Fibroblast of pulmonary artery (primary cell): ENCODE data around the gene NKAIN2.
A peak's percentile ranks its signal among the peaks of the same experiment; 100 is the strongest.

Experiments used
- DNase-seq: peaks from one replicate; pipeline ENCODE4 v3.0.0-alpha.2; 2010; ENCODE audit warnings: low read depth
- H3K4me3 ChIP-seq: replicated peaks from 2 replicates; pipeline ENCODE4 v1.5.1; 2011; ENCODE audit warnings: low read depth, mild to moderate bottlenecking, control low read depth, low read length, moderate library complexity
- TF ChIP-seq, protein P1 (sequence below): IDR thresholded peaks from 2 replicates; pipeline ENCODE4 v1.5.1; 2011; ENCODE audit warnings: mild to moderate bottlenecking, control low read depth, low read length, inconsistent platforms; ENCODE audit errors: missing control alignments

NKAIN2 gene

DNA sequence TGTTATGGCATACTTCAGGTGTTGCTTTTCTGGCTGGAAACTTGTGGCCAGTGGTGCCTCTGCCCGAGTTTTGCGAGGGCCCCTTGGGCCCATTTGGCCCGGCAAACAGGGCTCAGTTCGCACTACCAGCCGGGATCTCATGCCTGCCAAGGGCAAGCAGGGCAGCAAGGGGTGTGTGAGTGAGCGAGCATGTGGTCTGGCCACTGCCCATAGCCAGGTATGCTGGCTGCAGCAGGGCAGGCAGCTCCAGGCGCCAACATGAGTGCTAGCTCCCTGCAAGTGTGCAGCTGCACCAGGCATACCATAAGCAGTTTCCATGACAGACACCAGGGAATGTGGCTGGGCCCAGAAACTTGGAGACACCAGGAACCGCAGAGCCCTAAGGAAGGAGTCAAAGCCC, 389.5 kb downstream of the NKAIN2 start:
- no peak overlapping the region for H3K4me3 ChIP-seq
- DNase-seq = no peak
- TF ChIP-seq, protein P1, sequence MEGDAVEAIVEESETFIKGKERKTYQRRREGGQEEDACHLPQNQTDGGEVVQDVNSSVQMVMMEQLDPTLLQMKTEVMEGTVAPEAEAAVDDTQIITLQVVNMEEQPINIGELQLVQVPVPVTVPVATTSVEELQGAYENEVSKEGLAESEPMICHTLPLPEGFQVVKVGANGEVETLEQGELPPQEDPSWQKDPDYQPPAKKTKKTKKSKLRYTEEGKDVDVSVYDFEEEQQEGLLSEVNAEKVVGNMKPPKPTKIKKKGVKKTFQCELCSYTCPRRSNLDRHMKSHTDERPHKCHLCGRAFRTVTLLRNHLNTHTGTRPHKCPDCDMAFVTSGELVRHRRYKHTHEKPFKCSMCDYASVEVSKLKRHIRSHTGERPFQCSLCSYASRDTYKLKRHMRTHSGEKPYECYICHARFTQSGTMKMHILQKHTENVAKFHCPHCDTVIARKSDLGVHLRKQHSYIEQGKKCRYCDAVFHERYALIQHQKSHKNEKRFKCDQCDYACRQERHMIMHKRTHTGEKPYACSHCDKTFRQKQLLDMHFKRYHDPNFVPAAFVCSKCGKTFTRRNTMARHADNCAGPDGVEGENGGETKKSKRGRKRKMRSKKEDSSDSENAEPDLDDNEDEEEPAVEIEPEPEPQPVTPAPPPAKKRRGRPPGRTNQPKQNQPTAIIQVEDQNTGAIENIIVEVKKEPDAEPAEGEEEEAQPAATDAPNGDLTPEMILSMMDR = no peak

DNA sequence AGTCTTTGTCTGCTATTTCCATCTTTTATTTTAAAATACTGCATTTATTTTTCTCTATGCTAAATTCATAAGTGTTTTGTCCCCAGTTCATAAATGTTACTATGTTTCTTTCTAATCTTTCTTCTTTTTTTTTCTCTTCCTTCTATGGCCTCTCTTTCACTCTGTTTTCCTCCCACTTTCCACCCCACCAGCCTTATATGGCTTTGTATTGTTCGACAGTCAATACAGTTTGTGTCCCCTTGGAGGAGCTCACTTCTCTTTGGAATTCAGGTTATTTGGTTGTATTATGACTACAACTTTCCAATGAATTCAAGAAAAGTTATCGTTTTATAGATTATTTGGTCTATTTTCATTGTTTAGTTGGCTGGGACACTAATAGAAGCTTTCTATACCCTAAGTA, 393.5 kb downstream of the NKAIN2 start:
- DNase-seq = peak; percentile 9
- TF ChIP-seq, protein P1 = no peak
- no peak overlapping the region for H3K4me3 ChIP-seq

DNA sequence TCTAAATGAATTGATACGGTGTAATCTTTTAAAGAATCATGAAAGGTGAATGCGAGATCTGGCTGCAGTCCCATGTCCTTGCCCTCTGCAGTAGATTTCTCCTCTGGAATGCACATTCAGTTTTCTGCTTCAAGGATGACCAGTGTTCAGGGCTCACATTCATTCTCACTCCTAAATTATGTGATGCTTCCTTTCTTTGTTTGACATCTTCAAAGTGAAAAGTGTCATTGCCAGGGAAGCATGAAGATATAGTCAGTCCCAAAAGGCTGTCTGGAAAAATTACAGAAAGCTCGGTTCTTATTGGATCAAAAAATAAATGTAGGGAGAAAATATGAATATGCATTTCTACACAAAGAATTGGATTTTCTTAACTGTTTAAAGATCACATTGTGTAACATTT, 395.6 kb downstream of the NKAIN2 start:
- DNase-seq = no peak
- TF ChIP-seq, protein P1 = no peak
- no peak overlapping the region for H3K4me3 ChIP-seq

DNA sequence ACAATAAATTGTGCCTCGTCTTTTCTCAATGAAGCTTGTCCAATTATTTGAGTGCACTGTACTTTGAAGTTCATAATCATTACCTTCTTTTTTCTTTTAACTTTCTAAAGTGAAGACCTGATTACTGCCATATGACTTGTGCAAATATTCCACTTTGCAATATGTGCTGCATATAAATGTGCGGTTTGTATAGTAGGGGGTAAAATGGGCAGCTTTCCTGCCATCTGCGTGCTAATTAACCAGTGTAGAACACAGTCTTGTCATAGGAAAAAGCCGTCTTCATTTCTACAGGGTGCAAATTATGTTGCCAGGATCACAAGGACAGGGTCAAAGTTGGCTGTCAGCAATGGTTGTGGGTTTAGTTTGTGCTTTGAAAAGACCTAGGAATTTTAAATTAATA, 397.0 kb downstream of the NKAIN2 start:
- TF ChIP-seq, protein P1 = no peak
- no peak for DNase-seq
- no peak overlapping the region for H3K4me3 ChIP-seq

DNA sequence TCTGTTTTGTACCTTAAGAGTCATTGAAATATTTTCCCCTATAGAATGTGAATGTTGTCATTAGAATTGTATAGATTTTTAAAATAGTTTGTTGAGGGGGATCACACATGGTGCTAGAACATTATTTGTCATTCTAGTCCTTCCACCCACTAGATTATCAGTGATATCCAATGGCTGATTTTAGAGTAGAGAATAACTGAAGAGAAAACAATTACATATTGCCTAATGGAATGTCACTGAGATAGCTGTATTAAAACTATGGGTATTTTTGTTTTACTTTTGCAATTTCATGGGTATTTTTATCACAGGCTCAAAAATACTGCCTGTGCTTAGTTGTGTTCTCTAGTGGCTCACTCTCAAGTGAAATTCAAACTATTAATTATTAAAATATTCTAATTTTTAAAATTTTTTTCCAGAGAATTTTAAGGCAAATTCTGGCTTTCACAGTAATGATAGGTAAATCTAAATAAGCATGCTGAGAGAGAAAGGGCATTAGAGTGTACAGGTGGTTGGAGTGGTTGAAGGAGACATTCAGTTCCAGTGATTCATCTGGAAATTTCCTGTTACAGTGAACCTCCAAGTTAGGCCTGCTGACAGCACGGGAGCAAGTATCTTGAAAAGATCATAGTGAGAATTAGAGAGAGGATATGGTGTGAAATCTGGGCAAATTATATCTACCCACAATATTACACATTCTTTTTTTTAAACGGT, 399.6 kb downstream of the NKAIN2 start:
- DNase-seq = peak; percentile 57
- H3K4me3 ChIP-seq = no peak overlapping the region
- TF ChIP-seq, protein P1 = no peak

DNA sequence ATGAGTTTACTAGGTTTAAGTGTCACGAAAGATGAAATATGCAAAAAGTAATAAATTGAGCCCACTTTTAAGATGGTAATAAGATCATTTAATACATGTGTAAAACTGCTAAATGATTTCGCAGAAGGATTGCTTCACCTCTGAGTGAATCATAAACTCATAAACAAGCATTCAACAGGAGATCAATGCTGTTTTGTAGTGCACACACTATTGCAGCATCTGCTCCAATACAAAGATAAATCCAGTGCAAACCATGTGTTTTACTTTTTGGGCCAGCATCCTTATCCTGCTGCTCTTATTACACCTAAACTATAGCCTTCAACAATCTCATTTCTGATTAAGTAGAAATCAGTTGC, 400.1 kb downstream of the NKAIN2 start:
- TF ChIP-seq, protein P1 = no peak
- DNase-seq = peak; percentile 65
- no peak overlapping the region for H3K4me3 ChIP-seq

DNA sequence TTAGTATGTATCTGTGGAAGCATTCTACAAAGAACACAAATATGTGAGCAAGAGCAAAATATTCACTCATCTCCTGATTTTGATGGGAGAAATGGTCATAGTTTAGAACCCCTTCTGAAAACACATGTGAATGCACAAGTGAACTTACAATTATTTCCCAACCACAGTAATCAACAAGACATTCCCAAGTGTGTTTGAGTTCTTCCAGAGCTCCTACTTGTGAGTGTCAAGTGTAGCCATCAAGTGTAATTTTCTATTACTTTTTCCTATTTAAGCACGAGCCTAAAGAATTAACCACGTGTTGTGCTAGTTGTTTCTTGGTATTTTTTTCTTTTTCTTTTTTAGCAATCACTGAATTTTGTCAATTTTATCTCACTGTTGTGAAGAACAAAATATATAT, 402.3 kb downstream of the NKAIN2 start:
- TF ChIP-seq, protein P1 = no peak
- no peak overlapping the region for H3K4me3 ChIP-seq
- DNase-seq = no peak
